ENCODE data around the gene CFH.
"Not testable (repeated sequence)": the region's sequence is repeated elsewhere in the genome, so short reads cannot be mapped to it uniquely, and the experiment has no call there.

Gene CFH

GRCh38 chr1:196651637-196652215, at the start of gene CFH:
CFH (plus strand) TSS chr1:196652043; CDS start chr1:196652118, 75 bp downstream.
- in situ Hi-C loops (cut with MboI; ENCODE audit: low sequenced_read_pairs), result no loop called here

DNA sequence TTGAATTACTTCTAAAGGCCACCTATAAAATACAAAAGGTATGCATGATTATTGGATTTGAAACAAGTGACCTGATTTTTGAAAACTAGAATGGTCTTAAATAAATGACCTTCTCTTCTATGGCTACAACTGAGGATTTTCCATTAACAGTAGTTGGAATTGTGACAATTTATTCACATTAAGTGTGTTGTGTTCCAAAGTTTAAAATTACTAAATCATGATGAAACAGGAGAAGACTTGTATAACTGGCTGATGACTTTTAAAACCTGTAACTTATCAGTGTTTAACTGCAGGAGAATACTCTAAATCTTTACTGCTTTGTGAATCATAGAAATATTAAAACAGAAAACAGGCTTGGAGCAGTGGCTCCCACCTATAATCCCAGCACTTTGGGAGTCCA, 48.2 kb upstream of the CFH start:
- in situ Hi-C loops (cut with MboI; ENCODE audit: low sequenced_read_pairs), result no loop called here

GRCh38 chr1:196607981-196608380, 43.9 kb upstream of the CFH start:
- in situ Hi-C loops (cut with MboI; ENCODE audit: low sequenced_read_pairs), result no loop called here

DNA sequence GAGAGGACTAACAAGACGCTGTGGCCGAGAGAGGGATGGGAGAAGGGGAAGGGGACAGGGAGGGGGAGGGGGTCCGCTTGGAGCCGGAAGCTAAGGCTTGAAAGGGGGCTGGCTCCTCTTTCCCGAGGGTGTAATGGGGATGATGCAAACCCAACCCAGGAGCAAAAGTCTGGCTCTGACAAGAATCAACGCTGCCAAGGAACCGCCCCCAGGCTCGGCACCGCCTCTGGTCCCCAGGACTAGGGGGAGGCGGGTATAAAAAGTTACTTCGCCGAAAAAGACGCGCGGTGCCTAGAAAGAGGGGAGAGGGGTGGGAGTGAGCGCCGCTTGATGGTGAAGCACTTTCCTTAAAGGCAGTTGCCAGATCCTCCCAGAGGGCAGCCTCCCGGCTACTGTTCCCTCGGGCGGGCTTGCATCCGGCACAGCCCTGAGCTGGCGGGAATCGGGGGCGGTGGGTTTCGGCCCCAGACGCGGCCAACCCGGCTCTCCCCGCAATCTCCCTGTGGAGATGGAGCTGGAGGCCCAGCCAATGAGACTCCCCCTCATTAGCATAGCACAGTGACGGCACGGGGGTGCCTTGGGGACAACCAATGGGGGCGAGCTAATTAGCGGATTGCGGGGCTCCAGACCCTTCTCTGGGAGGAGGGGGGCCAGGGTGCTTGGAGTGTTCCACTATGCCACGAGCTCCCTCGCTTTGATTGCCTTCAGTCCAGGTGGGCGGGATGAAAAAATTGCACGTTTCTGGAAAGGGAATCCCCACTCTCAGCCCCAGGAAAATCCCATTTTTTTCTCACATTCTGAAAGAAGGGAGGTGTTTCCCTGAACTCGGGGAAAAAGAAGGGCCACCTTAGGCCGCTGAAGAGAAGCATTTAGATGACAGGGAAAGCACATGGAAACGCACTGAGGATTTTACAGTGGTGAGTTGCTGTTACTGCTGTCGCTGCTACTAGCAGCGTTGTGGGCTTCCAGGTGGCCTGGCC, 43.2 kb upstream of the CFH start, which contains the start of gene KCNT2:
Gene KCNT2 (minus strand): TSS at position 51 of the 980 bp plus-strand sequence. CDS start 131 bp downstream, outside the sequence.
- in situ Hi-C loops (cut with MboI; ENCODE audit: low sequenced_read_pairs), result no loop called here

DNA sequence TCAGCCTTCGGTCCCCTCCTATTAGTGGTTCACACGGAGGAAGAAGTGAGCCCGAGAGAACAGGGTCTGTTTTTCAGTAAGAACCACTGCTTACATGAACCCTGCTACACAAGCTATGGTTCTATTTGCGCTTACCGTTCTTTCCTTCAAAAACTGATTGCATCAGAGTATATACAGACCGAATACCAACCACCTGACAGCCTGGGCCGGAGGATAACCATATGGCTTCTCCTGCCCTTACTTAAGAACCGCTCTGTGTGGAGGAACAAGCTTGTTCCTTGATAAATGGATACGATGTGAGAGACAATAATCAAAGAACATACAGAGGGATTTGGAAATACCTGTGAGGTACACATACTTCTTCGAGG, 42.5 kb upstream of the CFH start:
- in situ Hi-C loops (cut with MboI; ENCODE audit: low sequenced_read_pairs), result no loop called here

- in situ Hi-C loops (cut with MboI; ENCODE audit: low sequenced_read_pairs), result no loop called here
Measured at GRCh38 chr1:196611873-196612272, 40.0 kb upstream of the CFH start.

- in situ Hi-C loops (cut with MboI; ENCODE audit: low sequenced_read_pairs), result no loop called here
Measured at GRCh38 chr1:196619721-196620120, 32.1 kb upstream of the CFH start.

GRCh38 chr1:196623079-196623478, 28.8 kb upstream of the CFH start:
- in situ Hi-C loops (cut with MboI; ENCODE audit: low sequenced_read_pairs), result no loop called here

DNA sequence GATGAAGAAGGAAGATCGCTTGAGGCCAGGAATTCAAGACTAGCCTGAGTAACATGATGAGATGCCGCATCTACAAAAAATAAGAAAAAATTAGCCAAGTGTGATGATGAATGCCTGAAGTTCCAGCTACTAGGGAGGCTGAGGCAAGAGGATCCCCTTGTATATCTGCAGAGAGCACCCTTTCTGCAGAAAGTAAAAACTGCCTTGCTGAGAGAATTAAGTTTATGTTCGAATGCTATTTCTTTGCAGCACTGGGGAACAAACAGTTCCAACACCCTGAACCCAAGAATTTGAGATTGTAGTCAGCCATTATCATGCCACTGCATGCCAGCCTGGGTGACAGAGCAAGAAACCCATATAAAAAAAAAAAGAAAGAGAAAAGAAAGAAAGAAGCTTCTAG, 23.0 kb upstream of the CFH start:
- in situ Hi-C loops (cut with MboI; ENCODE audit: low sequenced_read_pairs), result no loop called here

GRCh38 chr1:196637606-196638005, 14.2 kb upstream of the CFH start:
- in situ Hi-C loops (cut with MboI; ENCODE audit: low sequenced_read_pairs), result no loop called here

DNA sequence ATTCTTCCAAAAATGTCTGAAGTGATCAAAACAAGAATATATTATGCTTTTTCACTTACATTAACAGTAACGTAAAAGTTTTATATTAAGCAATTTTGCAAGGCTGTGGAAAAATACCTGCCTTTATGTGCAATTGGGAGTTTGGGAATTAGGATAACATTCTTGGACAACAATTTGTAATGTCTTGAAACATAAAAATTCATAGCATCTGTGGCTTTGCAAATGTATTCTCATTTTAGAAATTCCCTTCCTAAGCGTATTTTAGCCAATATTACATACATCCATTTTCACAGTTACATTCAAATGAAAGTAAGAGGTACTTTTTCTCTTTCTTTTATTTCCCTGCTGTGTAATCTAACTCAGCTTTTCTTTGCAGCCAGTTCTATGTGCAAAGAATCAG, 13.4 kb upstream of the CFH start:
- in situ Hi-C loops (cut with MboI; ENCODE audit: low sequenced_read_pairs), result no loop called here

DNA sequence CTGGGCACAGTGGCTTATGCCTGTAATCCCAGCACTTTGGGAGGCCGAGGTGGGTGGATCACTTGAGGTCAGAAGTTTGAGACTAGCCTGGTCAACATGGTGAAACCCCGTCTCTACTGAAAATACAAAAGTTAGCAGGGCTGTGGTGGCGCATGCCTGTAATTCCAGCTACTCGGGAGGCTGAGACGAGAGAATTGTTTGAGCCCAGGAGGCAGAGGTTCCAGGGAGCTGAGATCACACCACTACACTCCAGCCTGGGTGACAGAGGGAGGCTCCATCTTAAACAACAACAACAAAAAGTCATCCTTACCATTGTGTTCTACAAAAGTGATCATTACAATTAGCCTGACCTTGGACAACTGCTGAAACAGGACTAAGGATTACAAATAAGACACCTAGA, 12.6 kb upstream of the CFH start:
- in situ Hi-C loops (cut with MboI; ENCODE audit: low sequenced_read_pairs), result not testable (repeated sequence)

GRCh38 chr1:196640976-196641375, 10.9 kb upstream of the CFH start:
- in situ Hi-C loops (cut with MboI; ENCODE audit: low sequenced_read_pairs), result no loop called here

- in situ Hi-C loops (cut with MboI; ENCODE audit: low sequenced_read_pairs), result no loop called here
Measured at GRCh38 chr1:196649990-196650389, 1.9 kb upstream of the CFH start.

DNA sequence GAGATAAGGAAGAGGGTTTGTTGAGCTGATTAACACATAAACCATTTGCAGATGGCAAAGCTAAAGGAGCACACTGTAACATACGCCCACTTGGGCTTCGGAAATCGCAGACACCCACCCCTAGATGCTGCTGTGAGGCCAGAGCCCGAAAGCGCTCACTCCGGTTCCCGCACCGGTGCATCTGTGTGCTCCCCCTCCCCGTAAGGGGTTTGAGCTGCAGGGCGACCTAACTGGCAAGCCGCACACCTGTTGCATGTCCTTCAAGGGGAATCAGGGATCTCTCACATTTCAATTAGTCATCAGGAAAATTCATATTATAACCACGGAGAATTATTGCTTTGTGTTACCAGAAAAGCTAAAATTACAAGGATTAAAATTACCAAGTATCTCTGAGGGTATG, 1.4 kb upstream of the CFH start:
- in situ Hi-C loops (cut with MboI; ENCODE audit: low sequenced_read_pairs), result no loop called here

DNA sequence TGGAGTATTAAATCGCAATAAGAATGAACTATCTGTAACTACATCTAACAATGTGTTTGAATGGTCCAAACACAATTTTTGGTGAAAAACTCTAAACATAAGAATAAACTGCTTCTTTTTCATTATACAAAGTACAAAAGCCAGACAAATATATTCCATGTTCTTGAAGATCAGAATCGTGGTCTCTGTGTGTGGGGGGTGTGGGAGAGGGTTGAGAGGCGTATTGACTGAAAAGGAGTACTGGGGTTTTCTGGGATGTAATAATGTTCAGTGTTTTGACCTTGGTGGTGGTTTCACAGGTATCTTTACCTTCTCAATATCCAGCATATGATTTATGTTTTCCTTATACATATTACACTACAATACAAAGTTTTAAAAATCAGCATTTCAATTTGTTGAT, 764 bp upstream of the CFH start:
- in situ Hi-C loops (cut with MboI; ENCODE audit: low sequenced_read_pairs), result no loop called here

DNA sequence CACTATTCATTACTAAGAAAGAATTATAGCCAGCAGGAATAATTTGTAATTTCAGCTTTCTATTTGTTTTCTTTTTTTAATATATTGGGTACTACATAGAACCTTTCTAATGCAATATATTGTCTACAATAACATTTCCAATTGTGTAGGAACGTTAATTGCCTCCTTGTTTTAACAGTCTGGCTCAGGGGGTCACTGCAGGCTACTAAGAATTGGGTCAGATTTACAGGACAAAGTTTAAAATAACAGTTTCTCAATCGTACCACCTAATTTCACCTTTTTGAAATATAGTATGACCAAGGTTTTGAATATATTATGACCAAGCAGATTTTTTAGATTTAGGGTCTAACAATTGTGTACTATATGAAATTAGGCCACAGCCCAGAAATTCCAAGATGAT, 2.4 kb downstream of the CFH start:
- in situ Hi-C loops (cut with MboI; ENCODE audit: low sequenced_read_pairs), result no loop called here

DNA sequence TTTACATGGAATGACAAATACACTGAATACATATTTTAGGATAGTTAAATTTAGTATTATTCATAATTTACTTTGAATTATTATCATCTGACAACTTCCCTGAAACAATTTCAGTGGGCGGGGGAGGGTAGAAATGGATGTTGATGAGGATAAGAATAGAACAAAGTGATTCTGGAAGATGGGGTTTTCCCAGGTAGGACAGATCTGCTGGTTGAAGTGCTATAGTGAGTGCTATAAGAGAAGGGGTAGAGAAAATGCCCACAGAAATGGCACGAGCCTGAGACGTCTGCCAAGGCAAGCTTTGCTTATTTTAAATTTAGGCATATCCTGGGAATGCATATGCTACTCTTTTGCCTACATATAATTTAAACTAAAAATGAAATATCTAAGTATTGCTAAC, 3.2 kb downstream of the CFH start:
- in situ Hi-C loops (cut with MboI; ENCODE audit: low sequenced_read_pairs), result no loop called here

DNA sequence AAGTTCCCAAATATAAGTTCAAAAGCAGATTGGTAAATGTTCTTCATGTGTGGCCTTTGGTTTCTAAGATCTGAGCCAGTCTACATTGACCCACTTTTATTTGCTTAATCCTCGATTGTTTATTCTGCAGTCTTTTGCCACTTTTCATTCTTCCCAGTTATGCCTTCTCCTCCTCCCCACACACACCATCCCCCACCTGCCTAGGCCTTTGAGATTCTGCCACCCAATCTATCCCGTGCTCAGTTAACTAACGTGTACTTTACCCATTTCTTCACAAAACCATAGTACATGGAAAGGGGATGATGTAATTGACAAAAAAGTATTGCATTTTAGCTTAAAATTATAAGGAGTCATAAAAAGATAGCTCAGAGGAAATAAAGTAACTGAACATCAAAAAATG, 3.7 kb downstream of the CFH start:
- in situ Hi-C loops (cut with MboI; ENCODE audit: low sequenced_read_pairs), result no loop called here

DNA sequence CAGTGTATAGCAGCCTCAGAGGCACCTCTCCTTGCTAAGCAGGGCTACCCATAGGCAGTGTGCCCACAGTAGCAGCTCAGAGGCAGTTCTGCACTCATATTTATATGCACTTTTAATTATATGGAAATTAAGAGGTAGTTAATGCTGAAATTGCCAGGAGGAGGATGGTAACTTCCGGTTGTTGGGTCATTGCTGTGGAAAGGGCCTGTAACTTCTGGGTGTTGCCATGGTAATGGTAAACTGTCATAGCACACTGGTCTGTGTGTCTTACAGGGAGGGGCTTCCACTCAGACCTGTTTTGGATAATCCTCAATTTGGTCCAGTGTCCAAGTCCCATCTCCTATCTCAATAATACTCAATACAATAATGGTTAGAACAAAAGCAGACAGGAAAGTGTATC, 7.6 kb downstream of the CFH start:
- in situ Hi-C loops (cut with MboI; ENCODE audit: low sequenced_read_pairs), result no loop called here

DNA sequence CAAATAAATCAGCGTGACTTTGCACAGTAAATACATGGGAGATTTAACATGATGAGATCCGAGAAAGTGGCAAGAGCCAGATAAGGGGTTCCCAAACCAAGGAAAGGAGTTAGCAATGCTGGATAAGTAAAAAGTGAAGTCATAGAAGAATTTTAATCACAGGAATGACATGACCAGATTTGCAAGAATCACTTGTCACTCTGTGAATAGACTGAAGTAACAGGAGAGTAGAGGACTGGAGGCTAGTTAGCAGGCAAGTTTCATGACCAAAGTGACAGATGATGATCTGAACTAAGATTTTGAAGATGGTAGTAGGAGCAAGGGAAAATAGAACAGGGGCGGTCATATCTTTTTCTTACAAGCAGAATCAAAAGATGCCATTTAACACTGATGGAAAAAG, 8.4 kb downstream of the CFH start:
- in situ Hi-C loops (cut with MboI; ENCODE audit: low sequenced_read_pairs), result no loop called here

- in situ Hi-C loops (cut with MboI; ENCODE audit: low sequenced_read_pairs), result no loop called here
Measured at GRCh38 chr1:196660852-196661251, 9.0 kb downstream of the CFH start.

Measured in HL-60/S4 treated with retinoic acid at 250 ng/mL for 4 days and 3 days (cell line).